ENCODE measurements around the gene S100A1. TPM values are rescaled to one million over a fixed set of nuclear protein-coding genes. Genes with fewer than 3 reads are reported as not detected.

S100A1 gene
- total and polyA plus RNA-seq, 12 donors, result 685 to 3,035 (median 2,343) TPM

- TF ChIP-seq, protein P1, sequence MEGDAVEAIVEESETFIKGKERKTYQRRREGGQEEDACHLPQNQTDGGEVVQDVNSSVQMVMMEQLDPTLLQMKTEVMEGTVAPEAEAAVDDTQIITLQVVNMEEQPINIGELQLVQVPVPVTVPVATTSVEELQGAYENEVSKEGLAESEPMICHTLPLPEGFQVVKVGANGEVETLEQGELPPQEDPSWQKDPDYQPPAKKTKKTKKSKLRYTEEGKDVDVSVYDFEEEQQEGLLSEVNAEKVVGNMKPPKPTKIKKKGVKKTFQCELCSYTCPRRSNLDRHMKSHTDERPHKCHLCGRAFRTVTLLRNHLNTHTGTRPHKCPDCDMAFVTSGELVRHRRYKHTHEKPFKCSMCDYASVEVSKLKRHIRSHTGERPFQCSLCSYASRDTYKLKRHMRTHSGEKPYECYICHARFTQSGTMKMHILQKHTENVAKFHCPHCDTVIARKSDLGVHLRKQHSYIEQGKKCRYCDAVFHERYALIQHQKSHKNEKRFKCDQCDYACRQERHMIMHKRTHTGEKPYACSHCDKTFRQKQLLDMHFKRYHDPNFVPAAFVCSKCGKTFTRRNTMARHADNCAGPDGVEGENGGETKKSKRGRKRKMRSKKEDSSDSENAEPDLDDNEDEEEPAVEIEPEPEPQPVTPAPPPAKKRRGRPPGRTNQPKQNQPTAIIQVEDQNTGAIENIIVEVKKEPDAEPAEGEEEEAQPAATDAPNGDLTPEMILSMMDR (IDR thresholded peaks at IDR 0.05), result no peak
- peaks cover 0 to 9% (median 0%) of the 10 kb centered on the region in 9 donors for H3K4me1 ChIP-seq
- no peak for DNase-seq
- no peaks in the 10 kb centered on the region for H3K36me3 ChIP-seq
- H3K4me3 ChIP-seq, result no peak overlapping the region
- 74 to 82% methylated on average over 2 of the region's 2 CpGs for WGBS, 2 donors
- intact Hi-C loops (cut with DNase I), result loop anchor here in 1 of 10 donors (5.0 kb wide), 1 partner anchor 221 kb away; no protein-coding TSS in a partner anchor
- H3K27me3 ChIP-seq, result no peaks in the 10 kb centered on the region
- H3K9me3 ChIP-seq, result no peaks in the 10 kb centered on the region
- no peak for ATAC-seq
- H3K27ac ChIP-seq, result no peak overlapping the region
These were observed 39.8 kb upstream of the S100A1 start for GRCh38 chr1:153588482-153588881.

- ATAC-seq (no peak), DNase-seq (no peak)
- H3K4me1 ChIP-seq, result peaks cover 0 to 1% (median 0%) of the 10 kb centered on the region in 9 donors
- H3K9me3 ChIP-seq, result no peaks in the 10 kb centered on the region
- TF ChIP-seq, protein P1 (IDR thresholded peaks at IDR 0.05), result no peak
- no peaks in the 10 kb centered on the region for H3K27me3 ChIP-seq
- no peak overlapping the region for H3K4me3 ChIP-seq
- H3K27ac ChIP-seq, result no peak overlapping the region
- intact Hi-C loops (cut with DNase I), result no loop called here
- H3K36me3 ChIP-seq, result no peaks in the 10 kb centered on the region
- 67 to 70% methylated on average over 4 of the region's 4 CpGs for WGBS, 2 donors
These were observed 35.5 kb upstream of the S100A1 start for GRCh38 chr1:153592748-153593147.

DNA sequence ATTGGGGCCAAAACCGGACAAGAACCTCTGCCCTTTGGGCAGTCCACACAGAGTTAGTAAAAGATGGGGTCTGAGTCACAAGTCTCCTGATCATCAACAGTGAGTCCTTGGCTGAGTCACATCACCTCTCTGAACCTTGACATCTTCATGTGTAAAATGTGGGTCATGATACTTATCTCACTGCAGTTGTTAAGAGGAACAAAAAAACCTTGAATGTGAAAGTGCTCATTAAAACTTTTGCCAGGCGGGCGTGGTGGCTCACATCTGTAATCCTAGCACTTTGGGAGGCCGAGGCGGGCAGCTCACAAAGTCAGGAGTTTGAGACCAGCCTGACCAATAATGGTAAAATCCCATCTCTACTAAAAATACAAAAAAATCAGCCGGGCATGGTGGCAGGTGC is 31.0 kb upstream of the S100A1 start:
- Histone ChIP-seq H3K4me3 (no peak overlapping the region), H3K4me1 (peaks cover 0 to 19% (median 3%) of the 10 kb centered on the region in 9 donors), H3K27ac (no peak overlapping the region), H3K27me3 (no peaks in the 10 kb centered on the region), H3K9me3 (no peaks in the 10 kb centered on the region), H3K36me3 (peaks cover 0 to 8% (median 0%) of the 10 kb centered on the region in 9 donors)
- intact Hi-C loops (cut with DNase I), result no loop called here
- DNase-seq (no peak), ATAC-seq (no peak)
- TF ChIP-seq, protein P1 (IDR thresholded peaks at IDR 0.05), result no peak
- 91% methylated on average over 6 of the region's 6 CpGs for WGBS, 2 donors

- DNase-seq (no peak), ATAC-seq (peak in 7 of 8 donors; percentile 49 to 88 (median 81))
- Histone ChIP-seq H3K27ac (peak overlapping the region in 6 of 10 donors; percentile 8 to 70 (median 54)), H3K9me3 (no peaks in the 10 kb centered on the region), H3K4me1 (peaks cover 0 to 19% (median 3%) of the 10 kb centered on the region in 9 donors), H3K36me3 (peaks cover 0 to 8% (median 0%) of the 10 kb centered on the region in 9 donors), H3K27me3 (no peaks in the 10 kb centered on the region), H3K4me3 (no peak overlapping the region)
- TF ChIP-seq, protein P1 (IDR thresholded peaks at IDR 0.05), result no peak
- intact Hi-C loops (cut with DNase I), result no loop called here
- WGBS, 2 donors, result 68 to 74% methylated on average over 7 of the region's 7 CpGs
These were observed 29.7 kb upstream of the S100A1 start for GRCh38 chr1:153598309-153599172.
